HG03196 (cell line): ENCODE results near the gene XYLT2.

ENCODE experiments used
- ATAC-seq: cut with Tn5 transposase; IDR thresholded peaks from one replicate; pipeline ENCODE4 v1.9.1; 2021; ENCODE audit not compliant: unreplicated experiment

The XYLT2 gene

DNA sequence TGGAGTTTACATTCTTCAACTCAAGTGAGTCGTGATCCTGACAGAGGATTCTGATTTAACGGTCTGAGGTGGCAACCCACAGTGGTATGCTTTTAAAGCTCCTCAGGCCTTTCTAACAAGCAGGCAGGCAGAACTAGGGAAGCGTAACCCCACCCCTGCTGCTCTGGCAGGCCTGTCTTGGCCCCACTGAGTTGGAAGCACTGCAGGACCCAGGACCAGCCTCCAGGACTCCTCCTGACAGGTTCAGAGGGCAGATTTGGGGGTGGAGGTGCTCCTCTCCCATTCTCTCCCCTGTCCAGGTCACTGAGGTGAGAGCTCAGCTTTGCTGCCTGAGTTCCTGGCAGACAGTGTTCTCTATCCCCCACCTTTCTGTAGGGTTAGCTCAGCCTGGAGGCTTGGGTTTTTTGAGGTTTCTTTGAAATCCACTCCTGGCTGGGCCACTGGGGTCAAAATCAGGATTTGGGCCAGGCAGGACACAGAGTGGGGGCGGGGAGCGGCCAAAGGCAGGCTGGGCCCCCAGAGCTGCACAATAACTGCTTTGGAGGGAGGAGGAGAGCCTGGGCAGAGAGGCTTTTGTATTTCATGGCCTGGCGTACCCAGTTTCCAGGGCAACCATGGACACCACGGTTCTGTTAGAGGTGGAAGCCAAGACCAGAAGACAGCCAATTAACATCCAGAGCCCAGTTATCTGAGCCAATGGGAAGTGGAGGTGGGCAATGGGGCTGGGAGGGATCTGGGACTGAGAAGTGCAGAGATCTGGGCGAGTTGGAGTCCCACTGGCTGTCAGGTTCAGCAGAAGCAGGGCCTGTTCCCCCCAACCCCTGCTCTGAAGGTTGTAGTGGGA is 17.5 kb downstream of the XYLT2 start:
- ATAC-seq = no peak

- ATAC-seq = no peak
Measured at GRCh38 chr17:50364061-50364458, 18.1 kb downstream of the XYLT2 start.

GRCh38 chr17:50364715-50365114 is 18.8 kb downstream of the XYLT2 start:
- no peak for ATAC-seq

DNA sequence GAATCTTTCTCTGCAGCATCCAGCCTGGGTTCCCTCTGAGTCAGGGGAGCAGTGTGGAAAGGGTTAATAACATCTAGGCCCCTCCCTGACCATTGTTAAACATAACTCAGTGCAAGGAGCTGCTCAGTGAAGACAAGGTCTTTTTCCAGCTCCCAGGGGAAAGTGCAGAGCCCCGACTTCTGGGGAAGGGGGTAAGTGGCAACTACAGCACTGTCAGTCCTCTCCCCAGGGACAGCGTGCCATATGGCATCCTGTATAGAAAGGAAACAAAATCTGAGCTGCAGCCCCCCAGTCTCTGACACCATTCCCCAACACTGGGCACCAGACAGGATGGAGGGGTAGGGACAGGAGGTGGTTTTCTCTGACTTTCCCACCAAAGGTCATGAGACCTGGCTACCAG is 19.2 kb downstream of the XYLT2 start:
- ATAC-seq = no peak

DNA sequence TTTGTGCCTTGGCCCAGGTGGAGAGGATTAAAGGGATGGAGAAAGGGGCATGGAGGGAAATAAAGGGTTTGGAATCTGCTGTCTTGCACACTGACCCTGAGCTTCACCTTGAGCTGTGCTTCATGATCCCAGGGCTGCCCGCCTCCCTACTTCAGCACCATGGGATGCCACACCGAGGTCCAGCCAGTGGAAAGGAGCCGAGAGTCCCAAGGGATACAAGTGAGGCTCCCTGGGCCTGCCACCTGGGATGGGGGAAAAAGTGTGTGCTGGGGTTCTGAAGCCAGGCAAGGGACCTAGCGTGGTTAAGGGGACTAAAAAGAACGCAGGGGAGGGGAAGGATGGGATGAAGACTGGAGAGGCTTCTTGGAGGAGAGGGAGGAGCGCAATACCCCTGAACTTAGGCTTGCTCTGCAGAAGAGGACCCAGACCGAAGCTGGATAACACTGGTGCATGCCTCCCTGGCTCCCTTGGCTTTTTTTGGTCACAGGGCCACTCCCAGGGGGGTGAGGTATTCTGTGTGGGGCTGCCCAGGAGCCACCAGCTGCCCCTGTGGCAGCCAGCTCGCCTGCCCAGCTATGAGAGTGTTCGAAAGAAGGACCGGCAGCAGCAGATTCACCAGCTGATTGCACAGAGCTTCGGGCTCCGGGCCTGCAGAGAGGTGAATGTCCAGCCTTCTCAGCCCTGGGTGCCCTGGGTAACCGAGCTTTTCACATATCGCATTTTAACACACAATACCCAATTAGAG is 19.9 kb downstream of the XYLT2 start:
- no peak for ATAC-seq

GRCh38 chr17:50367401-50367800 is 21.5 kb downstream of the XYLT2 start:
- ATAC-seq = no peak

- no peak for ATAC-seq
Measured at GRCh38 chr17:50370052-50370451, 24.1 kb downstream of the XYLT2 start.

DNA sequence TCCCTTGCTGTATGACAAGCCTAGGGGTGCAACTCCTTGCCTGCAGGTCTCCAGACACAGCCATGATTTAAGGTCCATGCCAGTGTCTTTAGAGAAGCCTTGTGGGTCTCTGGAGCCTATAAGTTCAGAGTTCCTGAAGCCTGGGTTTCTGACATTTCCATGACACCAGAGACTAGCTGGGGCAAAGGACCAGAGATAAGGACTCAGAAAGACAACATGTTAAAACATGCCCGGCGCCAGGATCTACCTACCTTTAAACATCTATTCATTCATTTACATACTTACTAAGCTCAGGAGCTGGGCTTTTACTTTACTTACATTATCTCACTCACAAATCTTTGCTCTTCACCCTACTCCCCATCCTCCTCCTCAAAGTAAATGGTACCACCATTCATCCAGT is 25.6 kb downstream of the XYLT2 start:
- no peak for ATAC-seq

- ATAC-seq = no peak
Measured at GRCh38 chr17:50372222-50372757, 26.4 kb downstream of the XYLT2 start.

GRCh38 chr17:50372758-50373556 is 27.0 kb downstream of the XYLT2 start, which contains the start of the genes EME1 and MRPL27:
EME1 (plus strand) TSS chr17:50373229; CDS start chr17:50375209, 1,980 bp downstream.
MRPL27 (minus strand) TSS chr17:50373184; CDS start chr17:50373170, 14 bp downstream.
- ATAC-seq = peak; percentile 80

- no peak for ATAC-seq
Measured at GRCh38 chr17:50373705-50374104, 27.8 kb downstream of the XYLT2 start.

DNA sequence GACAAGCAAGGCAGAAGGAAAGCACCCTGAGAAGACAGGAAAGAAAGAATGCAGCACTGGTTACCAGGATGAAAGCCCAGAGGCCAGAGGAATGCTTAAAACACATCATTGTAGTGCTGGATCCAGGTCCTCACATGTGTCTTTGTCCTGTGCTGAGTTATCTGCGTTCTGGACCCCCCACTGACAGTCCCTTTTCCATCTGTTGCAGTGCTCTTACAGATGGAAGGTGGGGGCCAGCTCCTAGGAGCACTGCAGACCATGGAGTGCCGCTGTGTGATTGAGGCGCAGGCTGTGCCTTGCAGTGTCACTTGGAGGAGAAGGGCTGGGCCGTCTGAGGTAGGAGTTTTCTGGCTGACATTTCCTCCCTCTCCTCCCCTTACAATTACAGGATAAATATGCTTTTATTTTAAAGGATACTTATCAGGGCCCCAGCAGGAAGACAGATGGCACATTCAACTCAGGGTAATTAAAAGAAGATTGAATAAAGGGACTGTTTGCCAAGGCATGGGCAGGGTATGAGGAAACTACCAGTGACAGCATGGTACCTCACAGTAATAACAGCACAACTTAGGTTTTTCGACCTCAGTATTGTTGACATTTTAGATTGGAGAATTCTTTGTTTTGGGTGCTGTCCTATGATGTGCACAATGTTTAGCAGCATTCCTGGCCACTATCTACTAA is 30.1 kb downstream of the XYLT2 start:
- ATAC-seq = no peak

GRCh38 chr17:50379351-50380132 is 33.6 kb downstream of the XYLT2 start:
- no peak for ATAC-seq

DNA sequence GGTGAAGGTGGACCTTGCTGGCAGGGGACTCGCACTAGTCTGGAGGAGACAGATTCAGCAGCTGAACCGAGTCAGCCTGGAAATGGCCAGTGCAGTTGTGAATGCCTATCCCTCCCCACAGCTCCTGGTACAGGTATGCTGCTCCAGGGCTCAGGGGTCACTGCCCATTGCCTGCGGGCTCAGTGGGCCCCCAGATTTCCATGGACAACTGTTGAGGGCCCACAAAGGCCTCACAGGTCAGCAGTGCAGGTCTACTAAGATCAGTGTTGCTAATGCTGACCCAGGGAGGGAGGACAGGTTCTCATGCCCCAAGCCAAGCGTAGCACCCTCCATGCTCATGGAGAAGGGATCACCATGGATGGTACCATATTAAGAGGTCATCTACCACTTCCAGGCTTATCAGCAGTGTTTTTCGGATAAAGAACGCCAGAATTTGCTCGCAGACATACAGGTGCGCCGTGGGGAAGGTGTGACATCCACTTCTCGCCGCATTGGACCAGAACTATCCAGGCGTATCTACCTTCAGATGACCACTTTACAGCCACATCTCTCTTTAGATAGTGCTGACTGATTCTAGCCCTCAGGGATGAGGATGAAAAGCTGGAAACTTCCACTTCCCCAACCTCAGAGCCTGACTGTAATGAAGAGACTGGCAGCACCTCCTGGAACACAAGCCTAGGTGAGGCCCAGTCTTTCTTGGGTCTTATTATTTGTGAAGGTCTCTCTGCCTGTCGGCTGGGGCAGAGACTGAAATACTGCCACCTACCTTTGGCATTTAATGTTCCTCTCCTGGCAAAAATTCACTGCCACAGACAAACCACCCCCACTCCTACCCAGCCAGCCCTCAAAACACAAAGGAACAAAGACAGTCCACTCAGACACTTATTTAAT is 34.7 kb downstream of the XYLT2 start:
- ATAC-seq = no peak

DNA sequence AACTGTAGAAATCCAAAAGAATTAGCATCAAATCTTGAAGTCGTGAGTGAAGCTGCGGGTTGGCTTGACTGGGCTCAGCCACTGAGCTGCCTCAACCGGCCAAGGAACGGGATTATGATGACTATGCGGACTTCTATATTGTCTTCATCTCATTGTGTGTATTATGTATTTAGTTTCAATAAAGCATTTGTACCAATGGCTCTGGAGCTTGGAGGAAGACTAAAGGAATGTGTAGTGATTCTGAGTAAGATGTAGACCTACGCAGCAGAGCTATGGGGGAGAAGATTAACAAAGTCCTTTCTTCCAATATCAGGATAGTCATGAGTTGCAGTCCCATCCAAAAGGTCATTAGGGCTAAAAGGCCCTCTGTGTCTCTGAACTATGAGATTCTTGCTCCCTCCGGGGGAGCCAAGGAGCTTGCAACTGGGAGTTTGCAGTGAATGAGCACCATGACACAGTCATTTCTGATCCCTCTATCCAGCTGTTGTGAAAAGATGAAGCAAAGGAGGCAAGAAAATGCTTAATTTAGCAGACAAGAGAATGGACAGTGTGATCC is 35.4 kb downstream of the XYLT2 start:
- ATAC-seq = no peak

DNA sequence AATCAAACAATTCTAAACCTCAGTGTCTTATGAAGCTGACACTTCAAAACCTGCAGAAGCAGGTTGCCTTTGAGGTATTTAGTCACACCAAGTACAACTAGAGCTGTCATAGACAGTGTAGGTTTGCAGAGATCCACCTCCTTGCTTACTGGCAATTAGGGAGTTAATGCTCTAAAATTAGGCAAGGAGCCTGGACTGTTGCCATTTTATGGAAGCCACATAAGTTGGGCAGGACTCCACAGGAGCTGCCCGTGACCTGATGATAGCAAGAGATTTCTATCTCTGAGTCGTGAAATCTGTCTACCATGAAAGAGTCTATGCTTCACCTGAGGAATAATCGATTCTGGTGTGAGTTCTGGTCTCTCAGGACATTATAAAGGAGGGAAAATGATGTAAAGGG is 36.0 kb downstream of the XYLT2 start:
- ATAC-seq = no peak

DNA sequence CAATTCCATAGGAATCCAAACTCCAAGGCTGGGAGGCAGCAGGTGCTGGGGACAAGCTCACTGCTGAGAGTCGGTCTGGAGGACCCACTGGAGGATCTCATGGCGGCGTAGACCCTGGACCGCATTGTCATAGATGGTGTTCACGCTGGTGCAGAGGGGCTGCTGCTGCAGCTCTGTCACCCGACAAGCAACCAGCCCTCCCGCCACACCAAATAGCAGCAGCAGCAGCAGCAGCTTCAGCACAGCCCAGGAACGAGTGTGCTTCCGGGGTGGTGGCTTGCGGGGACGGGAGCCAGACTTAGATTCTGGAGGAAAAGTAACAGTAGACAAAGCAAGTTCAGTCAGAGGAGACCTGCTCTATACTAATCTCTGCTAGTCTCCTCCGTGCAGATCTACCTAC is 37.0 kb downstream of the XYLT2 start:
- ATAC-seq = no peak

DNA sequence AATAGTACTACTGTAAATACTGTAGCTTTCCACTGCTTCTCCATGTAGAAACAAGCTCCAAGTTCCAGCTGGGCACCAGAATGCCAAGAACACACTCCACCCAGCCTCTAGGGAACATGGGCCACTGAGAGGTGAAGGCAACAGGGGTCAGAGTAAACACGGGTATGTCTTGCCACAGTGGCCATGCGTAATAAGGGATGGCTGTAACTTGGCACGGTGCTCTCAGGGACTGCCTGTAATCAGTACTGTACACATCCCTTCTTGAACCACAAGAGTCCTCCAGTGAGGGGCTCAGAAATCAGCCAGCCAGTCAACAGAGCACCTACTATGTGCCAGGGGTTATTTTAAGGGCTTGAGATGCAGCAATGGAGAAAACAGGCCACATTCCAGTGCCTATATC is 40.6 kb downstream of the XYLT2 start:
- no peak for ATAC-seq
